Keratinocyte (primary cell): ENCODE data around the gene PARP11. TPM values are rescaled to one million over a fixed set of nuclear protein-coding genes. Genes with fewer than 3 reads are reported as not detected.
A peak's percentile ranks its signal among the peaks of the same experiment; 100 is the strongest.
"Not testable (repeated sequence)": the region's sequence is repeated elsewhere in the genome, so short reads cannot be mapped to it uniquely, and the experiment has no call there.

ENCODE experiments used
- DNase-seq: peaks from one replicate; pipeline ENCODE4 v3.0.0-alpha.2; 2011; ENCODE audit warnings: low read depth, missing footprints, low spot score
- FAIRE-seq: peaks from 2 replicates; lab custom pipeline; 2011; peaks lifted over from hg19 to GRCh38; lab: Jason Lieb, UNC
- H2AFZ ChIP-seq: 2 replicates; pipeline ENCODE4 v1.6.0; 2012; ENCODE audit warnings: low read length, control low read depth, inconsistent platforms; ENCODE audit not compliant: control insufficient read depth
- H3K27ac ChIP-seq: 2 replicates; pipeline ENCODE4 v1.5.1; 2011; ENCODE audit warnings: low read length; ENCODE audit not compliant: control insufficient read depth, insufficient read depth
- H3K27me3 ChIP-seq: 3 replicates; pipeline ENCODE4 v1.6.0; 2011; ENCODE audit warnings: low read length; ENCODE audit not compliant: control insufficient read depth, insufficient read depth; ENCODE audit errors: extremely low read depth
- H3K36me3 ChIP-seq, 2 experiments: 2 replicates in 1 of 2; 3 replicates in 1 of 2; pipeline ENCODE4 v1.5.1; 2011; ENCODE audit warnings: low read length in 2 of 2, mild to moderate bottlenecking in 1 of 2; ENCODE audit not compliant: control insufficient read depth in 2 of 2, insufficient read depth in 2 of 2; ENCODE audit errors: extremely low read depth in 1 of 2
- H3K4me1 ChIP-seq: 3 replicates; pipeline ENCODE4 v1.5.1; 2011; ENCODE audit warnings: low read length; ENCODE audit not compliant: control insufficient read depth, insufficient read depth; ENCODE audit errors: extremely low read depth
- H3K4me2 ChIP-seq: 3 replicates; pipeline ENCODE4 v1.6.0; 2011; ENCODE audit warnings: low read depth, low read length; ENCODE audit not compliant: control insufficient read depth, insufficient read depth; ENCODE audit errors: extremely low read depth
- H3K4me3 ChIP-seq, 3 experiments: fragments of 200-600 bp in 1 of 3; sonication (generic) in 1 of 3; 2 replicates in 2 of 3; 3 replicates in 1 of 3; pipeline ENCODE4 v1.5.1; 2011 to 2016; ENCODE audit warnings: low read length in 3 of 3, mild to moderate bottlenecking in 3 of 3, control low read depth in 2 of 3, inconsistent platforms in 1 of 3, low read depth in 1 of 3, mixed read lengths in 1 of 3, mixed run types in 1 of 3, moderate library complexity in 1 of 3; ENCODE audit not compliant: control insufficient read depth in 2 of 3, insufficient read depth in 2 of 3; ENCODE audit errors: extremely low read depth in 1 of 3
- H3K79me2 ChIP-seq: 2 replicates; pipeline ENCODE4 v1.6.0; 2012; ENCODE audit warnings: low read length; ENCODE audit not compliant: control insufficient read depth, insufficient read depth
- H3K9ac ChIP-seq: 3 replicates; pipeline ENCODE4 v1.6.0; 2011; ENCODE audit warnings: low read length; ENCODE audit not compliant: control insufficient read depth, insufficient read depth; ENCODE audit errors: extremely low read depth
- H3K9me1 ChIP-seq: 3 replicates; pipeline ENCODE4 v1.6.0; 2011; ENCODE audit warnings: low read length; ENCODE audit not compliant: control insufficient read depth, insufficient read depth; ENCODE audit errors: extremely low read depth
- H3K9me3 ChIP-seq: 2 replicates; pipeline ENCODE4 v1.5.1; 2012; ENCODE audit warnings: low read depth, low read length; ENCODE audit not compliant: control insufficient read depth
- H4K20me1 ChIP-seq: 3 replicates; pipeline ENCODE4 v1.6.0; 2011; ENCODE audit warnings: low read length; ENCODE audit not compliant: control insufficient read depth, insufficient read depth; ENCODE audit errors: extremely low read depth
- CTCF ChIP-seq, 3 experiments: IDR thresholded peaks in 1 of 3; conservative IDR thresholded peaks in 1 of 3; optimal IDR thresholded peaks in 1 of 3; 2 replicates in 2 of 3; 3 replicates in 1 of 3; pipeline versions ENCODE3 to v1.5.1; 2011; ENCODE audit warnings: low read length in 3 of 3, mild to moderate bottlenecking in 3 of 3, moderate library complexity in 2 of 3, control low read depth in 1 of 3, inconsistent platforms in 1 of 3; ENCODE audit not compliant: insufficient read depth in 2 of 3; ENCODE audit errors: extremely low read depth in 1 of 3
- EZH2 ChIP-seq: IDR thresholded peaks from one replicate; pipeline ENCODE4 v1.6.1; 2012; ENCODE audit warnings: inconsistent platforms, mild to moderate bottlenecking, low read length, moderate library complexity
- dilution Hi-C: fragments of 300-500 bp; cut with MboI; formaldehyde crosslinking; loops from one replicate; pipeline ENCODE4 v1.7.0; 2020; ENCODE audit warnings: low sequenced_read_pairs; ENCODE audit not compliant: extremely low pct_ligation_motif_present
- polyA plus RNA-seq, 5 experiments: library from polyadenylated mRNA; depleted of rRNA in 3 of 5; stranded (reverse) in 3 of 5; stranded (forward) in 1 of 5; unstranded in 1 of 5; fragments of >200 nt; gene quantifications; 1 replicate in 1 of 5; 2 replicates in 3 of 5; 3 replicates in 1 of 5; pipeline versions ENCODE4 v1.2.1 to v1.2.3, GENCODE V29; 2011 to 2012; ENCODE audit warnings: missing spikeins in 2 of 5, low read depth in 1 of 5, low replicate concordance in 1 of 5

Gene PARP11
- polyA plus RNA-seq, 1 donor (not counting 4 experiments of a cell fraction or from before 2014, with no cell fraction given) = 5.4 TPM

GRCh38 chr12:3841783-3842182 is 31.4 kb downstream of the PARP11 start:
- Histone ChIP-seq H3K27me3 (no peaks in the 10 kb centered on the region), H2AFZ (no peak overlapping the region), H3K9ac (no peak overlapping the region), H3K9me3 (no peaks in the 10 kb centered on the region), H3K36me3 (no peaks in the 10 kb centered on the region), H3K9me1 (no peaks in the 10 kb centered on the region), H3K4me3 (no peak overlapping the region), H3K27ac (no peak overlapping the region), H3K4me1 (no peaks in the 10 kb centered on the region), H3K79me2 (no peaks in the 10 kb centered on the region), H4K20me1 (no peaks in the 10 kb centered on the region), H3K4me2 (no peak overlapping the region)
- DNase-seq (no peak), FAIRE-seq (no peak)
- dilution Hi-C loops = no loop called here
- TF ChIP-seq EZH2 (no peak), CTCF (optimal IDR thresholded peaks at IDR 0.05 in 1 of 3, IDR thresholded peaks at IDR 0.05 in 1 of 3, conservative IDR thresholded peaks at IDR 0.05 in 1 of 3; ENCODE audit: extremely low read depth in 1 of 3, insufficient read depth in 2 of 3, low read length in 3 of 3) (no peak)

GRCh38 chr12:3840833-3841232 is 32.4 kb downstream of the PARP11 start:
- H3K4me3 ChIP-seq, H3K9ac ChIP-seq, H3K27ac ChIP-seq, H3K4me1 ChIP-seq, H4K20me1 ChIP-seq, dilution Hi-C loops, H3K9me3 ChIP-seq, H3K9me1 ChIP-seq, H3K4me2 ChIP-seq, H2AFZ ChIP-seq, DNase-seq, H3K36me3 ChIP-seq, H3K27me3 ChIP-seq, H3K79me2 ChIP-seq: not testable (repeated sequence)
- FAIRE-seq = peak; percentile 44

GRCh38 chr12:3839745-3840144 is 33.5 kb downstream of the PARP11 start:
- H3K27me3 ChIP-seq, H3K4me2 ChIP-seq, H3K9me3 ChIP-seq, H2AFZ ChIP-seq, H3K9me1 ChIP-seq, dilution Hi-C loops, H3K36me3 ChIP-seq, H3K4me1 ChIP-seq, H3K4me3 ChIP-seq, H4K20me1 ChIP-seq, H3K79me2 ChIP-seq, DNase-seq, H3K9ac ChIP-seq, H3K27ac ChIP-seq: not testable (repeated sequence)
- peak; percentile 5 for FAIRE-seq

- H3K9ac ChIP-seq, FAIRE-seq, H3K4me1 ChIP-seq, H3K27me3 ChIP-seq, DNase-seq, H2AFZ ChIP-seq, H3K79me2 ChIP-seq, H4K20me1 ChIP-seq, H3K9me3 ChIP-seq, H3K27ac ChIP-seq, H3K36me3 ChIP-seq, H3K9me1 ChIP-seq, H3K4me3 ChIP-seq, dilution Hi-C loops: not testable (repeated sequence)
- H3K4me2 ChIP-seq = peak overlapping the region; percentile 10
Measured at GRCh38 chr12:3838701-3839548, 34.3 kb downstream of the PARP11 start.
